HG02610 (cell line): Measurements from ENCODE around the gene SNAP29.

Experiments used
- ATAC-seq: cut with Tn5 transposase; IDR thresholded peaks from one replicate; pipeline ENCODE4 v1.9.1; 2021; ENCODE audit warnings: mild to moderate bottlenecking, moderate library complexity; ENCODE audit not compliant: unreplicated experiment

Gene SNAP29

DNA sequence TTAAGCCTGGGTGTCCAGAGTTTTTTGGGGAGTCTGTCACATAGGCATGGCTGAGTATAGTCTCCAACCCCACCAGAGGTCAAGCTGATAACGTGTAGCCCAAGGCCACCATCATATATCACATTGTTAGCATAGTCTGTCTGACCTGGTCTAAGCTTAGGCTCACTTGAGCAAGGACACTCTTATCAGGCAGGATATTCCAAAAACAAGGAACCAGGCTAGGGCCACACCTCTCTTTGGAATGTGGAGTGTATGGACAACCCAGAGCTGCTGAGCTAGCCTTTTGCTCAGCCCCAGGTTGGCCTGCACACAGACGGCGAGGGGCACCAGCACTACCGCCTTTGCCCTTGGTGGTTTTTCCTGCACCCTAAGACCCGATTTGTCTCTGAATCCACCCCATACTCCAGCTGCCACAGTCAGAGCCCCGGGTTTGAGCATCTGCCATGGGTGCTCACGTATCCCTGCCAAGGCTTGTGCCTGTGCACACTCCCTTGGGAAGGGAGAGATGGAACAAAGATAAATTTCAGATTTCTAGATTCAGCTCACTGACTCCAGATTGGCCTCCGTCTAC lies 7.2 kb downstream of the SNAP29 start:
- no peak for ATAC-seq

DNA sequence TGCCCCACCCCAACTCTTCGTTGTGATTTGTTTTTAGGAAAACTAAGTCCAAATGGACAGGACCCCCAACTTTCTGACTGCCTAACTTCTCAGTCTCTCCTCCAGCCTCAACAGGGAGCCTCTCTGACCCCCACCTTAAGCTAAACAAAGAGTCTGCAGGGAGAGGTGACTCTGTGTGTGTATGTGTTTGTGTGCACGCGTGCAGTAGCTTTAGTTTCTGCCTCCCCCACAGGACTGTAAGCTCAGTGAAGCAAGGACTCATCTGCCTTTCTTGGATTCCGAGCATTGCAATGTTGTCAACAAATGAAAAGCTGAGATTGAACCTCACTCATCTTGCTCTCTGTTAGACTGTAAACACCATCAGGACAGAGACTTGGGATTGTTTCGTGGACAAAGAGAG lies 7.9 kb downstream of the SNAP29 start:
- ATAC-seq = no peak

DNA sequence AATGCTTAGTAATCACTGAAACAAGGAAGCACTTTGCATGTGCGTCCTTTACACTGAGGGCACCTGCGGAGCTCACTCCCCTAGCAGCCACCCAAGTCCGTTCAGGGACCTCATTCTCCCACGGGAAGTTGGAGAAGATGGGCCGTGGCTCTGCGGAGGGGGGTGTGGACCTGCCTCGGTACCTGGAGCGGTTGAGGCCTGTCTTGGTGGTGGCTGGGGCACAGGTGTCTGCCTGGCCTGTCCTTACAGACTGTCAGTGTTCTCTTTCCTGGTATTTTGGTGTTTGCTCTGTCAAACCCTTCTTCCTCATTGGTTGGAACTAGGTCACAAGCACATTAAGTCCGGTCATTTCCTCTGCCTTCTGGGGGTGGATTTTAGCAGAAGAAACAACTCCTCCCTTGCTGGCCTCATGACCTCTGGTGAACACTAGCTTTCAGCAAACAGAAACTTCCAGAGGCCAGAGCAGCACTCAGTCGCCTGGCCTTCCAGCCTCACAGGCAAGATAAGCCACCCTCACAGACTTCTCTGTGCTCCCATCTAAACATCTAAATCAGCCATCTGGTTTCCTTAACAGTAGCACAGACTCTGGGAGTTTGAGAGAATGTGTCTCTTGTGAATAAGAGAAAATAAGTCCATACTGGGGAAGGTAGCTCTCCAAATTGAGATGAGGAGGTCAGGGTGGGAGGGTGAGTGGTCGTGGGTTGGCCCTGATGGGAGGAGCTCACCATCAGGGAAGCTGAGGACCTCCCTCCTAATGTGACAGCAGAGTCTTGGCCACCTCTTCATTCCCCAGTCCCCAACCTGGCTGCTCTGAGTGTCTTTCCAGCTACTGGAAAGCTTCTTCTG lies 8.6 kb downstream of the SNAP29 start:
- no peak for ATAC-seq

DNA sequence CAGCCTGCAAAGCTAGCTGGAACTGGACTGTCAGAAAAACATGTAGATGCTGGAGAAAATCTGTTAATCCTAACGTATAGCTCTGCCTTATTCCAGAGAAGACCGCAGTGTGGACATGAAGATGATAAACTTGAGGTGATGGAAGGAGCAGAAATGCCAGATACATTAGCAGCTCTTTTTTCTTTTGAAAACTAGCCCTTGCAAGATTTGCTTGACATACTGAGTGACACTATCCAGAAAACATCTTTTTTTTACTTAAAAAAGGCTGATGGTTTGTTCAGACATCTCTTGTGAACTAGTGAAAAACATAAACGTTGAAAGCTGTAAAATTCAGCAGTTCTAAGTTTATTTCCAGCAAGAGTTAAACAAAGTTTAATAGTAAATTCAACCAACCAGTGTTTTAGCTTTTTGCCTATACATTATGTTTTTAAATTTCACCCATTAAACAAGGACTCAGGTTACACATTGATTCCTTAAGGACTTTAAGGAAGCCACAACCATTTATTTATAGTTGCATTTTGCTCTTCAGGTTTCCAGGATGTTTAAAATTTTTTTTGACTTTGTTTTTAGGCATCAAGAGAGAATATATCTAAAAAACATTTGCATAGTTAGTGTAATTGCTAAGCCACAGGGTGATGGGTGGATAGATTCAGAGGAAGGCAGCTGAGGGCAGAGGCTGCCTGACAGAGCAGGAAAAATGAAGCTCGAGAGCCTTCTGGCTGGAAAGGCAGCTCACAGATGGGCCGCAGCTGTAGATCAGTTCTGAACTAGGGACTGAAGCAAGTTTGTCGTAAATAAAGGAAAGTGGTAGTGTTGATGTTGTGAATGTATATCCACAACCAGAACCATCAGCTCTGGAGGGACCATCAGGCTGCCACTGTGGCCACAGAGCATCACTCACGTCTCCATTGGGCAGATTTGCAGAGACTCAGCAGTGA lies 9.5 kb downstream of the SNAP29 start:
- no peak for ATAC-seq

DNA sequence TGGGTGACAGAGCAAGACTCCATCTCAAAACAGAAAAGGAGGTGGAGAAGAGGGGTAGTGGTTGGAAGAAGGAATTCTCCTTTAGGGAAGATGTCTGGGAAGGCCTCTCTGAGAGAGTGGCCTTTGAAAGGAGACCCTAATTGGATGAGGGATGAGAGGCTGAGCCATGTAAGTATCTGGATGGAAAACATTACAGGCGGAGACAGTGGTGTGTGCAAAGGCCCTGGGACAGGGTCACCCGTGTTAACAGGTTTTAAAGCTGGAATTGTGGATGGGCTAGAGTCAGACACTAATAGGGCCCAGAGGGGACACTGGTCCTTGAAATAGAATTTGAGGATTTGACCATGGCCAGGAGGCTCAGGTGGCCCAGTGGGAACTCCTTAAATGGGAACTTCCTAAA lies 10.4 kb downstream of the SNAP29 start:
- ATAC-seq = no peak

DNA sequence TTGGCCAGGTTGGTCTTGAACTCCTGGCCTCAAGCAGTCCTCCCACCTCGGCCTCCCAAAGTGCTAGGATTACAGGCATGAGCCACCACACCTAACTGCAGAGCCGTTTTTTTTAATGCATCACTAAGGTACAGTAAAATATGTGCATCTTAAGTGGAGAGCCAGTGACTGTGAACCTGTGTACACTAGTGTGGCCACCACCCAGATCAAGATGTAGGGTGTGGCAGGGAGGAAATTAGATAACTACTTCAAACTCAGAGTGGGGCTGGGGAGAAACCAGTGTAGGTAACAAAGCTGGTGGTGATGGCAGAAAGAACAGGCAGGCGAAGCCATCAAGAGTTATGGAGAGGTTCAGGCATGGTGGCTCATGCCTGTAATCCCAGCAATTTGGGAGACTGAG lies 14.4 kb downstream of the SNAP29 start:
- no peak for ATAC-seq

DNA sequence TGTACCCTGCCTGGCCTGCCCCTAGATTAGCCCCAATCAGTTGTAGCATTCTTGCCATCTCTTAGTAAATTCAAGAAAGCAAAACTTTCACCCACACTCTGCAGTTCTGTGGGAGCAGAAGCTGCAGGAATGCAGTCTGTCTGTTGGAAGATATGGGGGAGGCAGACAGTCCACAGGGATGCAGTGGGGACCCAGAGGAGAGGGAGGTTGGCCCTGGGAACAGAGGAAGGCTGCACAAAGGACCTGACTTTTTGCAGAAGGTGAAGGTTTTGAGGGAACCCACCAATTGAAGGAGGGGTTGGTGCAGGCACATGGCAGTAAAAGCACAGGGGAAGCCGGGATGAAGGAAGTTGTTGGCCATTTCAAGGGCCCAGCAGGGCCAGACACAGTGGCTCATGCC lies 16.5 kb downstream of the SNAP29 start:
- no peak for ATAC-seq

DNA sequence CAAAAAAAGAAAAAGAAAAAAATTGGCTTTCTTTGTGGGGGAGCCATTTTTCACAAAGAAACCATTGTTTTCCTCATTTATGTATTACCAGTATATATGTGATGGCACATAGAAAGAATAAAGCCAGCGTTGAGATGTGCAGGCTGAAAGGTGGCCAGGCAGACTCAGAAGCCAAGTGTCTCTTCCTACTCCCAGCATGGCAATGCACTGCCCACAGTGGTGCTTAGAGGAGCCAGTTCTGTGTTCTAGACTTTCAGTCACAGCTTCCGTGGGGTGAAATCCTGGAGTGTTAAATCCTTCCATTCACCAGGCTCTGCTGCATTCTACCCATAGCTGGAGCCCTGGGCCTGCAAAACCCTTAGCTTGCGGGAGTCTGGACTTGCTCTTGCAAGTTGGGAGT lies 18.9 kb downstream of the SNAP29 start:
- no peak for ATAC-seq

DNA sequence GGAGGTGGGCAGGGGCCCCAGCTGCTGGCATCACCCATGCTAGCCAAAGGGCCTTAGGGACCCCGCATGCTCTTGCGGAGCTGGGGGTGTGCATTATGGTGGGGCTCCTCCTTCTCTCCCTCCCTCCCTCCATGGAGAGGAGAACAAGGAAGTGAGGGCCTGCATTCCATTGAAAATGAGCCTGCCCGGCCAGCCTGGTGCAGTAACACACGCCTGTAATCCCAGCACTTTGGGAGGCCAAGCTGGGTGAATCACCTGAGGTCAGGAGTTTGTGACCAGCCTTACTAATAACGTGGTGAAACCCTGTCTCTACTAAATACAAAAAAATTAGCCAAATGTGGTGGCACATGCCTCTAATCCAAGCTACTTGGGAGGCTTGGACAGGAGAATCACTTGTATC lies 22.4 kb downstream of the SNAP29 start:
- ATAC-seq = no peak

DNA sequence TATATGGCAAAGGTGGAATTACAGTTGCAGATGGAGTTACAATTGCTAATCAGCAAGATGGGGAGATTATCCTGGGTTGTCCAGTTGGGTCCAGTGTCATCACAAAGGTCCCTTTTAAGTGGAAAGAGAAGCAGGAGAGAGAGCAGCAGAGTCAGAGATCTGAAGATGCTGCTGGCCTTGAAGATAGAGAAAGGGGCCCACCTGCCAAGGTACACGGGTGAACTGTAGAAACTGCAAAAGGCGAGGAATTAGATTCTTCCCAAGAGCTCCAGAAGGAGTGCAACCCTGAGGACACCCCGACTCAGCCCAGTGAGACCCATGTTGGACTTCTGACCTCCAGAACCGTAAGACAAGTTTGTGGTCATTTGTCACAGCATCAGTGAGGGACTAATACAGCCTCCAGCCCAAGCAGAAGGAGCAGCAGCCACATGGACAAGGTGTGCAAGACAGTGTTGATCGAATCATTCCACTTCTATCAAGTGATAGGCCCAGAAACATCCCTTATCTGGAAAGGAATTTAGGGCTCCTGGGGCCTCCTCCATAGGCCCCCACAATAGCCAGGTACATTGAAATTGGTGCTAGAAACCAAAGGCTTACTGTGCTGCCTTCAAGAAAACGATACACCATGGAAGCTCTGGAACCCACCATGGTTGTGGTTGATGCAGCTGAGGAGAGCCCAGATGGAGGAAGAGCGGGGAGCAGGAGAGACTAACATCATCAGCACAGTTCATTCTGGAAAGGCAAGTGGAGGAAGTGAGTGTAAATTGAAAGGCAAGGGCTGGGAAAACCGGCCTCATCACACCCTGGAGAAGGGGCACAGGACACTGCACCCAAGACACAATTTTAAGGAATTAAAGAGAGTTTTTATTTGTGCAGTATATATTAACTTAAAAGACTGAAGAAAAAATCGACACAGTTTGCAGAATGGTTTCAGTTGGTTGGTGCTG lies 23.3 kb downstream of the SNAP29 start:
- ATAC-seq = no peak

DNA sequence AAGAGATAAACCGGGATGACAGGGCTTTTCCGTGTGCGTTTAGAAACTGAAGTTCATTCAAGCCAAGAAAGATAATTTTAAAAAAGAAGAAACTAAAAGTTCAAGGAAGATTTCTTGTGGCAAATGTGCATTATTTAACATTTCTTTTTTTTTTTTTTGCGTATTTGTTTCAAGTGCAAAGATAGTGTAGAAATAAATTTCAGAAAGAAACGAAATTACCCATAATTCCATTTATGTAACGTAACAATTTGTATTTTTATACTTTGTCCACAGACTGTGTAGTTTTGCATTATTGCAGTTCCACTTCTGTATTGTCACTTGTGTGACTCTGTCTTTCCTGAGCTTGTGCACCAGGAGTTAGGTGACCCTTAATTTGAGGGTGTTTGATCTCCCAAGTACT lies 24.0 kb downstream of the SNAP29 start:
- ATAC-seq = no peak

DNA sequence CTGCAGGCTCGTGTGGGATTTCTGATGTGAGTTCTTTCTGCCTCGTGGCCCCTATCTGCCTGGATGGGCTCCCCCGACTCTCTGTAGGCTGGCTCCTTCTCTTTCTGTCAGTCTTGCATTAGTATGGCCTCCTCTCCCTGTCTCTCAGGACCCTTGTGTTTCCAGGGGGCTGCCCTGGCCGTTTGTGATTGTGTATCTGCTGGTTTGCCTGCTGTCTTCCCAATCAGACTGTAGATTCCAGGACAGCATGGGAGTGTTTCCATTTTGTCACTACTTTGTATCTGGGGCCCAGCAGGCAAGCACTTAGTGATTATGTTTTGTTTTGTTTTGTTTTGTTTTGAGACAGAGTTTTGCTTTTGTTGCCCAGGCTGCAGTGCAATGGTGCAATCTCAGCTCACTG lies 25.6 kb downstream of the SNAP29 start:
- no peak for ATAC-seq

DNA sequence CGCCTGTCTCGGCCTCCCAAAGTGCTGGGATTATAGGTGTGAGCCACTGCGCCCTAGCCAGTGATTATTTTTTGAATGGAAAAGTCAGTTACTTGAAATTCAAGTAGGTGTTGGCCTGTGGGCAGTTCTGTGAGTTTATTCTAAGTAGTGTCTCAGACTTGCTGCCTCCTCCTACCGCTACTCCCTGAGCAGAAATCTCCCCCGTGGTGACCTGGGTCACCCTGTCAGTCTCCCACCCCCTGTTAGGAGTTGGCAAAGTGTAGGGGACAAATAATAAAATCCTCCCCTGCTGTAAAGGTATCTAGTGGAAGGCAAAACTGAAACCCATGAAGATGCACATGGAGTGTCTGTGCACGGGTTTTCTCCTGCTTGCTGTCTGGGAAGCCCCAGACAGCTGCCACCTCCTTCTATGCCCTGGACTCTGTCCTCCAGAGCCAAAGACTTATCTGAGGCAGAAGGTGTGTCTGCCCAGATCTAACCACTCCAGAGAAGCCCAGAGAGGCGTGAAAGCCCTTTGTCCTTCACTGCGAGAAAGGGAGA lies 26.3 kb downstream of the SNAP29 start:
- no peak for ATAC-seq

DNA sequence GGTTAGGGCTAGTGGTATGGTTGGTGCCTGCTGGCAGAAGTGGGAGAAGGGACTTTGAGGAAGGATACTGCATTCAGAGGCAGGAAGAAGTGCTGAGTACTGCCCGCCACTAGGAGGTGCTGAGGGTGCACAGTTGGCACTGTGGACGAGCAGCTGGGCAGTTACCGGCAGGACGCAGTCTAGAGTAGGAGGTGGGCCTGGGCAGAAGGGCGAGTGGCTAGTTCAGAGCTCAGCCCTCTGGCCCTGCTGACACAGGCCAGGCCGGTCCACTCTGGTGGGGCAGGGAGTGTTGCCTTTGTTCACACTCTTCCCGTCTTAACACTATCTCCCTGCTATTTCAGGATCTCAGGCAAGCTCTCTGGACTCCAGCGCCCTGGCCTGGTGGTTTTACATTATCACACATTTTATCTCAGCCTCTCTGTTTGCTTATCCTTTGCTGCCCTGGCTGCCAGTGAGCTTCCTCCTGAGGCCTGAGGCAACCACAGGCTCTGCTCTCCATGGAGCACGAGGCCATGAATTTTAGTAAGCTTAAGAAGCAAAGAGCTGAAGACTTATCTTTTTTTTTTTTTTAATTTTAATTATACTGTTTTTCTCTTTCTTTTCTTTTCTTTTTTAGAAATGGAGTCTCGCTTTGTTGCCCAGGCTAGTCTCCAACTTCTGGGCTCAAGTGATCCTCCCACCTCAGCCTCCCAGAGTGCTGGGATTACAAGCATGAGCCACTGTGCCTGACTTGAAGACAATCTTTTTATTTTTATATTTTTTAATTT lies 26.9 kb downstream of the SNAP29 start:
- peak; percentile 56 for ATAC-seq

DNA sequence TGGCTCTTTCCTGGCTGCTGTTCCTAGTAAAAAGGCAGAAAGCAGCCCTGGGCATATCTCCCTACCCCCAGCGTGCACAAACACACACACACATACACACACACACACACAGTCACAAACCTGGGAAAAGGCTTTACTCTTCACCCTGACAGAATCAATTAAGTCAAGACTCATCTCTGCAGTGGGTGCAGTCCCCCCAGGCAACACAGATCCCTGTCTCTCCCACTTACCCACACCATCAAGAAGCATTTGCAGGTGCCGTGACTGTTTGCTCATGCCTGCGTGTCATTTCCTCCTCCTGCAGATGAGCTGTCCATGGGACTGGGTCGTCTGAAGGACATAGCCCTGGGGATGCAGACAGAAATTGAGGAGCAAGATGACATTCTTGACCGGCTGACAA lies 28.6 kb downstream of the SNAP29 start:
- no peak for ATAC-seq

DNA sequence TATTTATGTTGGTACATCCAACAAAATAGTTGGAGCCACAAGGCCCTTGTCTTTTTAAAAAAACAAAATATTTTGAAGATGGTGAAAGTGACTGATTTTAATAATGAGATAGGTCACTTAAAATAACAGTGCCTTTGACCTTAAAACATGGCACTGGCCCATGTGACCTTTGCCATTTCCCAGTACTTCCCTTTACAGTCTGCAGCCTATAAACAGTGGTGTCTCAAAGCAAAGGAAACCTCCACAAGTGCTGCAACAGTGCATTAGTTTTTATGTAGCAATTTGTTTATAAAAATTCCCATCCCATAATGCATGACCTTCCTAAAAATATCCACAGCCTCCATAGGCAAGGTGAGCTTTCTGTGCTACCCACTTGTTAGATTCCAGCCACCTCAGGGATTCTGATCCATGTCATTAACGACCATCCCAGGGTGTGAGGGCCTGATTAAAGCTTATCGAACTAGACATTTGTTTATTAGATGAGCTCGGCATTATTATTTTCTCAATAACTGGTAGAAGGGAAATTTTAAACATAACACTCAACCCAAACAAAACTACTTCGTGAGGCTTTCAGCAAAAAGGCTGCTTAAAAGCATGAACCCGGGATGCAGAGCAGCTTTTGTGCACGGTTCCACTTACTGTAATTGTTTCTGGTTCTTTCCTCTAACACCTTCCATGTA lies 30.4 kb downstream of the SNAP29 start:
- no peak for ATAC-seq

DNA sequence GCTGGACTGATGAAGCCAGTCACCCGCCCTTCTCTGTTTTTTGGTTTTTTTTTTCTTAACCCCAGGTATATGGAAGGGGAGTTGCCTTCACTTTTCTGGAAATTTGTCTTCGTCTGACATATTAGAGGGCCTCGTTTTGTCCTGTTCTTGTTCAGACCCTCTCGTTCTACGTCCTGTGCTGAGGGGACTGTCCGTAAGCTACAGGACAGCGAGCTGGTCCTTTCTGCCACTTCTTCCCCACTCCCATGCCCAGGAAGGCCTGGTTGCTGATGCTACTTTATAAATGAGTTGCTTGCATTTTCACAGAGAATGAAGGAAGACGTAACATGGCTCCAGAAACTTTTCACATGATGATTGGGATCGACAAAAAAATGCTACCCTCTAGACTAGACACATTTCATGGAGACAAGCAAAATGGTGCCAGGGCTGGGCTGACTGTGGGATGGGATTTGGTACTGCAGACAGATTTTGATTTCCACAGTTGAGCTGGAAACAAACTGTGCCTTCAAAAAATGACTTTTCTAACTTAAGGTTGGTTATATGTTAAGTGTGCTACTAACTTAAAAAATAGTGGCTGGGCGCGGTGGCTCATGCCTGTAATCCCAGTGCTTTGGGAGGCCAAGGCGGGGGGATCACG lies 31.2 kb downstream of the SNAP29 start:
- no peak for ATAC-seq

DNA sequence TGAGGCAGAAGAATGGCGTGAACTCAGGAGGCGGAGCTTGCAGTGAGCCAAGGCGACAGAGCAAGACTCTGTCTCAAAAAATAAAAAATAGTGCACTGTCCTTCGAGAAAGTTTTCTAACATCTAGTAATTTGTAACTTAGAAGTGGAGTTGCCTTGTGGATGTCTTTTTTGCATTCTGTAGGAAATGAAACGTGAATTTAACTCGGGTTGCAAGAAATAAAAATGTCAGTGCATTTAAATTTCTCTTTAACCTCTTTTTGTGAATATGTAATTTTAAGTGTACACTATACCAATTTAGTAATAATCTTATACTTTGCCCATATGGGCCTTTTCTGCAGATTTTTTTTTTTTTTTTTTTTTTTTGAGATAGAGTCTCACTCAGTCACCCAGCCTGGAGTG lies 32.2 kb downstream of the SNAP29 start:
- ATAC-seq = no peak
